HCT116 (cell line): Measurements from ENCODE around the gene KYNU. TPM values are rescaled to one million over a fixed set of nuclear protein-coding genes. Genes with fewer than 3 reads are reported as not detected.

Experiments used
- ATAC-seq: fragments of 200-7000 bp; cut with Tn5 transposase; 2 replicates; pipeline ENCODE4 v1.9.1; 2020; ENCODE audit warnings: mild to moderate bottlenecking, moderate library complexity
- BruUV-seq: library from RNA; stranded (reverse); fragments of 400-500 nt; replicated peaks from 2 replicates; lab custom pipeline; 2021; lab: Mats Ljungman, UMichigan
- CTCF ChIA-PET: fragments of 300-600 bp; sonication (Branson Sonifier 250); formaldehyde crosslinking; loops from one replicate; lab custom pipeline; 2021; ENCODE audit warnings: antibody characterized with exemption; lab: Charles Lee
- POLR2A ChIA-PET: fragments of 300-600, 350-600 bp; sonication (Branson Sonifier 250); formaldehyde crosslinking; loops from one replicate; lab custom pipeline; 2021; ENCODE audit warnings: antibody characterized with exemption; lab: Charles Lee
- RAD21 ChIA-PET, 2 experiments: fragments of 300-600 bp; sonication (Branson Sonifier 250); formaldehyde crosslinking; loops; one replicate each; lab custom pipeline; 2023; ENCODE audit warnings: low total read pairs in 2 of 2; ENCODE audit not compliant: uncharacterized antibody in 2 of 2, unreplicated experiment in 2 of 2, low non-redundant PET in 1 of 2; lab: Charles Lee
- DNase-seq: peaks from one replicate; pipeline ENCODE4 v3.0.0-alpha.2; 2010; ENCODE audit warnings: low read depth, low spot score
- H2AFZ ChIP-seq: fragments of 200-600 bp; shearing (Covaris generic), sonication (generic); 2 replicates; pipeline ENCODE4 v1.6.1; 2017; ENCODE audit warnings: low read depth, mixed run types, mixed read lengths, antibody characterized with exemption, low read length; ENCODE audit not compliant: poor library complexity, severe bottlenecking
- H3K27ac ChIP-seq: 2 replicates; pipeline ENCODE4 v1.5.1; 2012; ENCODE audit warnings: low read depth, low read length
- H3K27me3 ChIP-seq: fragments of 200-600 bp; sonication (generic); 2 replicates; pipeline ENCODE4 v1.6.1; 2016; ENCODE audit warnings: mixed run types, low read length, mixed read lengths; ENCODE audit not compliant: insufficient read depth
- H3K36me3 ChIP-seq, 2 experiments: fragments of 200-500 bp in 1 of 2; fragments of 200-600 bp in 1 of 2; sonication (Bioruptor generic) in 1 of 2; sonication (generic) in 1 of 2; 2 replicates each; pipeline versions ENCODE4 v1.5.1 to v1.6.1; 2014 to 2016; ENCODE audit warnings: low read length in 2 of 2, inconsistent platforms in 1 of 2, mixed read lengths in 1 of 2, mixed run types in 1 of 2; ENCODE audit not compliant: insufficient read depth in 2 of 2, control insufficient read depth in 1 of 2
- H3K4me1 ChIP-seq, 2 experiments: fragments of 200-600 bp in 1 of 2; sonication (generic) in 1 of 2; 2 replicates each; pipeline versions ENCODE4 v1.5.1 to v1.6.1; 2012 to 2017; ENCODE audit warnings: low read length in 2 of 2, inconsistent platforms in 1 of 2, mild to moderate bottlenecking in 1 of 2, mixed read lengths in 1 of 2, mixed run types in 1 of 2, moderate library complexity in 1 of 2; ENCODE audit not compliant: insufficient read depth in 2 of 2, control insufficient read depth in 1 of 2
- H3K4me2 ChIP-seq: fragments of 200-600 bp; sonication (generic); 2 replicates; pipeline ENCODE4 v1.6.1; 2017; ENCODE audit warnings: mixed run types, low read length, mixed read lengths
- H3K4me3 ChIP-seq, 2 experiments: fragments of 200-600 bp in 1 of 2; sonication (generic) in 1 of 2; replicated peaks in 1 of 2; 2 replicates each; pipeline ENCODE4 v1.5.1; 2011 to 2016; ENCODE audit warnings: low read length in 2 of 2, control low read depth in 1 of 2, low read depth in 1 of 2, mild to moderate bottlenecking in 1 of 2, mixed read lengths in 1 of 2, mixed run types in 1 of 2
- H3K79me2 ChIP-seq: fragments of 200-600 bp; sonication (generic); 2 replicates; pipeline ENCODE4 v1.6.1; 2017; ENCODE audit warnings: mild to moderate bottlenecking, mixed run types, low read length, moderate library complexity, mixed read lengths; ENCODE audit not compliant: insufficient read depth
- H3K9ac ChIP-seq: fragments of 200-600 bp; sonication (generic); 2 replicates; pipeline ENCODE4 v1.6.1; 2016; ENCODE audit warnings: low read length, mixed read lengths
- H3K9me2 ChIP-seq: fragments of 200-600 bp; sonication (generic), shearing (Covaris generic); 2 replicates; pipeline ENCODE4 v1.6.1; 2017; ENCODE audit warnings: mixed run types, mild to moderate bottlenecking, moderate library complexity; ENCODE audit not compliant: insufficient read depth
- H3K9me3 ChIP-seq, 2 experiments: fragments of 200-500 bp in 1 of 2; fragments of 200-600 bp in 1 of 2; sonication (Bioruptor generic) in 1 of 2; sonication (generic) in 1 of 2; 2 replicates each; pipeline ENCODE4 v1.6.1; 2014 to 2017; ENCODE audit warnings: low read length in 2 of 2, mixed read lengths in 2 of 2, inconsistent platforms in 1 of 2, low read depth in 1 of 2, mild to moderate bottlenecking in 1 of 2, mixed run types in 1 of 2, moderate library complexity in 1 of 2; ENCODE audit not compliant: control insufficient read depth in 1 of 2, insufficient read depth in 1 of 2
- H4K20me1 ChIP-seq: fragments of 200-600 bp; sonication (generic), shearing (Covaris generic); 2 replicates; pipeline ENCODE4 v1.6.1; 2017; ENCODE audit warnings: mixed run types, mild to moderate bottlenecking, moderate library complexity; ENCODE audit not compliant: insufficient read depth
- CTCF ChIP-seq, 3 experiments: fragments of 200-600 bp in 1 of 3; sonication (generic) in 1 of 3; IDR thresholded peaks in 2 of 3; conservative IDR thresholded peaks in 1 of 3; 2 replicates each; pipeline ENCODE4 v1.5.1; 2012 to 2017; ENCODE audit warnings: low read depth in 2 of 3, low read length in 2 of 3, antibody characterized with exemption in 1 of 3, borderline replicate concordance in 1 of 3, control low read depth in 1 of 3, mild to moderate bottlenecking in 1 of 3, mixed read lengths in 1 of 3, mixed run types in 1 of 3, moderate library complexity in 1 of 3; ENCODE audit not compliant: insufficient read depth in 1 of 3
- EZH2 ChIP-seq: fragments of 200-600 bp; sonication (generic); IDR thresholded peaks from 2 replicates; pipeline ENCODE4 v1.6.1; 2017; ENCODE audit warnings: antibody characterized with exemption, mixed run types
- EZH2phosphoT487 ChIP-seq: fragments of 200-600 bp; IDR thresholded peaks from 2 replicates; pipeline ENCODE4 v1.6.1; 2018; ENCODE audit warnings: antibody characterized with exemption, borderline replicate concordance
- MAX ChIP-seq: IDR thresholded peaks from 2 replicates; pipeline ENCODE4 v1.6.1; 2012
- POLR2AphosphoS5 ChIP-seq: IDR thresholded peaks from 2 replicates; pipeline ENCODE4 v1.6.1; 2011; ENCODE audit warnings: mild to moderate bottlenecking, low read depth, low read length, moderate library complexity
- SRF ChIP-seq: IDR thresholded peaks from 2 replicates; pipeline ENCODE4 v1.6.1; 2012; ENCODE audit warnings: low read depth
- TCF7L2 ChIP-seq: IDR thresholded peaks from 2 replicates; pipeline ENCODE4 v1.7.0; 2011; ENCODE audit warnings: borderline replicate concordance, inconsistent platforms; ENCODE audit not compliant: insufficient read depth, insufficient read length; ENCODE audit errors: extremely low read depth
- YY1 ChIP-seq: IDR thresholded peaks from 2 replicates; pipeline ENCODE4 v1.6.1; 2011; ENCODE audit warnings: low read length, low read depth, moderate library complexity, mild to moderate bottlenecking; ENCODE audit not compliant: insufficient replicate concordance; ENCODE audit errors: extremely low read depth
- ZFX ChIP-seq: fragments of 450-650 bp; IDR thresholded peaks from 2 replicates; pipeline ENCODE4 v1.6.1; 2017
- intact Hi-C: fragments of 100-400 bp; cut with micrococcal nuclease; formaldehyde crosslinking; loops from 2 replicates; pipeline ENCODE4 v1.10.0; 2022
- total RNA-seq: library from RNA; stranded (reverse); gene quantifications from one replicate; pipeline ENCODE4 v1.2.1, GENCODE V29; 2021; ENCODE audit not compliant: unreplicated experiment
- TF ChIP-seq, protein P1 (sequence below): IDR thresholded peaks from 2 replicates; pipeline ENCODE4 v1.6.1; 2012

KYNU gene
- total RNA-seq, 1 experiment from 2014 or later = 0.22 TPM

DNA sequence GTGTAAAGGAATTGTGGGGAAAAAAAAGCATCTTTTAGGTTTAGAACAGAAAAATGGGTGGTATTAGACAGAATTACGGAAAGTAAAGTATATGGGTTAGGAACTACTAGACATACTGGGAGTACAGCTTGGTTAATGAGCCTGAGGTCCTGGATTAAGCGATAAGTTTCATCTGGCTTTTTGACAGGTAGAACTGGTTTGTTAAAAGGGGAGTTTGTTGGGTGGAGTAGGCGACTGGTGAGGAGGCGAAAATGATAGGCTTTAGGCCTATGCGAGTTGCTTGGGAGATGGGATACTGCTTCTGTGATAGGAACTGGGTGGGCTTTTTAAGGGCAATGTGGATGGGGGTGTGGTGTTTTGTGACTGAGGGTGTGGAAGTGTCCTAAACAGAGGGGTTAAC lies 56.5 kb downstream of the KYNU start:
- no peaks in the 10 kb centered on the region for H3K27me3 ChIP-seq
- intact Hi-C loops = no loop called here
- RAD21 ChIA-PET = no interaction called here
- ATAC-seq (no peak), DNase-seq (no peak)
- H2AFZ ChIP-seq = no peak overlapping the region
- H3K79me2 ChIP-seq = no peaks in the 10 kb centered on the region
- no peak overlapping the region for H3K4me2 ChIP-seq
- BruUV-seq = no TSS peak
- no peak overlapping the region for H3K9ac ChIP-seq
- H3K4me1 ChIP-seq = no peaks in the 10 kb centered on the region
- no peaks in the 10 kb centered on the region for H4K20me1 ChIP-seq
- H3K36me3 ChIP-seq = no peaks in the 10 kb centered on the region
- no peak overlapping the region for H3K4me3 ChIP-seq
- no peaks in the 10 kb centered on the region for H3K9me3 ChIP-seq
- CTCF ChIA-PET = no interaction called here
- no peaks in the 10 kb centered on the region for H3K9me2 ChIP-seq
- POLR2A ChIA-PET = no interaction called here
- no peak overlapping the region for H3K27ac ChIP-seq
- TF ChIP-seq TCF7L2 (no peak), CTCF (IDR thresholded peaks at IDR 0.05 in 2 of 3, conservative IDR thresholded peaks at IDR 0.05 in 1 of 3; ENCODE audit: borderline replicate concordance in 1 of 3, insufficient read depth in 1 of 3, low read depth in 2 of 3, low read length in 2 of 3) (no peak), ZFX (no peak), MAX (no peak), EZH2phosphoT487 (no peak), YY1 (no peak), SRF (no peak), EZH2 (no peak), POLR2AphosphoS5 (no peak)
- TF ChIP-seq, protein P1, sequence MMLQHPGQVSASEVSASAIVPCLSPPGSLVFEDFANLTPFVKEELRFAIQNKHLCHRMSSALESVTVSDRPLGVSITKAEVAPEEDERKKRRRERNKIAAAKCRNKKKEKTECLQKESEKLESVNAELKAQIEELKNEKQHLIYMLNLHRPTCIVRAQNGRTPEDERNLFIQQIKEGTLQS = no peak
